ENCODE results near the gene ZNF320.
"Not testable (repeated sequence)": the region's sequence is repeated elsewhere in the genome, so short reads cannot be mapped to it uniquely, and the experiment has no call there.

Gene ZNF320

DNA sequence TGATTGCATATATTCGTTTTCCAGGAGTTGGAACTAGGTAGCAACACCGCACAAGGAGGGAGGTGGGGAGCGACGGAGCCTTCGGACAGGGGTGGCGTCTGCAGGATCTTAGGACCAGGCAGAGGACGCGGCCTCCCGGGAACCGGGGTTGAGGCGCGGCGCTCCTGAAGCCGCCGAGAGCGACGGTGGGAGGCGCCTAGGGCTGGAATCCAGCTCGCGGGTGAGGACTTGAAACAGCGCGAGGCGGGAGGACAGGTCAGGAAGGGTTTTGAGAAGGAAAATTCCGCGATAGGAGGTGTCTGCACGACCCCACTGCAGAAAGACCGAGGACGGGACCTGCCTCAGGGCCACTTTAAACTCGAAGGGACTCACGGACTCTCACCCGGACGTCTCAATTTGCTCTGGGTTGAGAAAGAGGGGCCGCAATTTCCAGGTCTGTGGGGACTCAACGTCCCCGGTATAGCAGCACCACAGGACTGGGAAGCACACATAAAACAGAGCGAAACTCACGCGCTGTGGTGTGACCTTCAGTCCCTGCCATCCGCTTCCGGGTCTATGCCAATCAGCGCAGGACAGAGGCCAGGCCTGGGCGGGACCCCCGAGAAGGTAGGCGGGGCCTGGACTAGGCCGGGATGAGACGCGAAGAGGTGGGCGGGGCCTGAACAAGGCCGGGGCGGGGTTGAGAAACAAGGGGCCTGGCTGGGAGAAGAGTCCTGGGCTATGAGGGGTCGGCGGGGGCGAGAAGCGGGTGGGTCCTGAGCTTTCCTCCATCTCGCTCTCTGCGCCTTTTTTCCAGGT lies at the start of gene ZNF320:
ZNF320 (minus strand) TSS at position 498 of the 798 bp plus-strand sequence. CDS start 7,380 bp downstream, outside the sequence.
- DNase-seq (ENCODE audit: low spot score): peak; percentile 97

GRCh38 chr19:52946322-52947310 lies 49.2 kb upstream of the ZNF320 start:
- DNase-seq (ENCODE audit: low spot score): no peak

- no peak for DNase-seq (ENCODE audit: low spot score)
Measured at GRCh38 chr19:52945652-52946321, 48.4 kb upstream of the ZNF320 start.

GRCh38 chr19:52944703-52945493 lies 47.5 kb upstream of the ZNF320 start:
- not testable (repeated sequence) for DNase-seq (ENCODE audit: low spot score)

DNA sequence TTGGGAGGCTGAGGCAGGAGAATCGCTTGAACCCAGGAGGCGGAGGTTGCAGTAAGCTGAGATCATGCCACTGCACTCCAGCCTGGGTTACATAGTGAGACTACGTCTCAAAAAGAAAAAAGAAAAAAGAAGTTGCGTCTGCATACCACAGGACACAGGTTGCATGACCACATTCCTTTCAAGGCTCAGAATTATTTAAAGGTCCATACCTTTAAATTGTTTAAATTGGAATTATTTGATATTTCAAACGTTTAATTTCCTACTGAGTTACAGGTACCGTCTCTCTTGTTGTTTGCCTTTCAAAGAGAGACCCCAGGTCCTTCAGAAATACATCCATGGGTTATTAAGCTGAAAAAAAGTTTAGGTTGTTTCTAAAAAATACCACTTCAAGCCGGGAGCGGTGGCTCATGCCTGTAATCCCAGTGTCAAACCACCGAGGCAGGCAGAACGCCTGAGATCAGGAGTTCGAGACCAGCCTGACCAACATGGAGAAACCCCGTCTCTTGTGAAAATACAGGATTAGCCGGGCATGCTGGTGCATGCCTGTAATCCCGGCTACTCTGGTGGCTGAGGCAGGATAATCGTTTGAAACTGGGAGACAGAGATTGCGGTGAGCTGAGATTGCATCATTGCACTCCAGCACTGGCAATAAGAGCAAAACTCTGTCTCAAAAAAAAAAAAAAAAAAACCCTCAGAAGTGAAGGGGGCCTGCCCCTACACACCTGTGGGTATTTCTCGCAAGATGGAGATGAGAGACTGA lies 46.6 kb upstream of the ZNF320 start:
- no peak for DNase-seq (ENCODE audit: low spot score)

DNA sequence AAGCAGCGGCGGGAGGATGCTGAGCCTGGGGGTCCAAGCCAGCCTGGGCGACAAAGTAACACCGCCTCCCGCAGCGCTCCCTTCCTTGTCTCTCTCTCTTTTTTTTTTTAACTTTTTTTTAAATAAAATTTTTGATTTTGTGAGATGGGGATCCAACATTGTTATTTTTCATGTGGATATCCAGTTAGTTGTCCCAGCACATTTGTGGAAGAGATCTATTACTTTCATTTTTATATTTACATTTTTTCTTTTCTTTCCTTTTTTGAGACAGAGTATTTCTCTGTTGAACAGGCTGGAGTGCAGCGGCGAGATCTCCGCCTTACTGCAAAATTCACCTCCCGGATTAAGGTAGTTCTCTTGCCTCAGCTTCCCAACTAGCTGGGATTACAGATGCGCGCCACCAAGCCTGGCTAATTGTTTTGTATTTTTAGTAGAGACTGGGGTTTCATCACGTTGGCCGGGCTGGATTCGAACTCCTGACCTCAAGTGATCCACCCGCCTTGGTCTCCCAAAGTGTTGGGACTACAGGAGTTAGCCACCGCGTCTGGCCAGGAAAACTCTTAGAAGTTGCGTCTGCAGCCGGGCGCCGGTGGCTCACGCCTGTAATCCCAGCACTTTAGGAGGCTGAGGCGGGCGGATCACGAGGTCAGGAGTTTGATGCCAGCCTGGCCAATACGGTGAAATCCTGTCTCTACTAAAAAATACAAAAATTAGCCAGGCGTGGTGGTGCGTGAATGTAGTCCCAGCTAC lies 45.9 kb upstream of the ZNF320 start:
- no peak for DNase-seq (ENCODE audit: low spot score)

DNA sequence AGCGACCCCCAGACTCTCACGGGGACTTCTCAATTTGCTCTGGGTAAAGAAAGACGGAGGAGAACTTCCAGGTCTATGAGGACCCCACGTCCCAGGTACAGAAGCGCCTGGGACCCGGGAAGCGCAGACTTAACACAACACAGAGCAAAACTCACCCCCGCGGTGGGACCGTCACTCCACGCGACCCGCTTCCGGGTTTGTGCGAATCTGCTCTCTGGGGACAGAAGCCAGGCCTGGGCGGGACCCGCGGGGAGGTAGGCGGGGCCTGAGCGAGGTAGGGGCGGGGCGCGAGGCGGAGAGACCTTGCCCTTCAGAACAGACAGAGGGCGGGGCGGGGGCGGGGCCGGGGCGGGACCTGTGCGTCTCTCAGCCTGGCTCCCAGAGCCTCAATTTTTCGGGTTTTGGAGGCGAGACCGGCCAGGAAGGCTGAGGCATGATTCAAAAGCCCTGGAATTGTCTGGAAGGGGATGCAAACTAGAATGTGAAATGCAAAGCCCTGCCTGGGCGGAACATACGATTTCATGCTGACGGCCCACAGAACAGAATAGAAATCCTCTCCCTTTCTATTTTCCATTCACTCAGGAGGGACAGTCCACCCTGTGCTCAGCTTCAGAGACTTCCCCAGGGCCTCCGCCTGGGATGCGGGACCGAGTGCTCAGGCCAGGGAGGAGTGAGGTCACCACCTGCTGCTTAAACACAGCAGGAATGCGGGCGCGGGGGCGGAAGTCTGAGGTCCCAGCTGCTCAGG lies 45.1 kb upstream of the ZNF320 start:
- DNase-seq (ENCODE audit: low spot score): peak; percentile 93

GRCh38 chr19:52941941-52942385 lies 44.5 kb upstream of the ZNF320 start:
- peak; percentile 47 for DNase-seq (ENCODE audit: low spot score)

GRCh38 chr19:52941523-52941922 lies 44.1 kb upstream of the ZNF320 start:
- DNase-seq (ENCODE audit: low spot score): peak; percentile 40

DNA sequence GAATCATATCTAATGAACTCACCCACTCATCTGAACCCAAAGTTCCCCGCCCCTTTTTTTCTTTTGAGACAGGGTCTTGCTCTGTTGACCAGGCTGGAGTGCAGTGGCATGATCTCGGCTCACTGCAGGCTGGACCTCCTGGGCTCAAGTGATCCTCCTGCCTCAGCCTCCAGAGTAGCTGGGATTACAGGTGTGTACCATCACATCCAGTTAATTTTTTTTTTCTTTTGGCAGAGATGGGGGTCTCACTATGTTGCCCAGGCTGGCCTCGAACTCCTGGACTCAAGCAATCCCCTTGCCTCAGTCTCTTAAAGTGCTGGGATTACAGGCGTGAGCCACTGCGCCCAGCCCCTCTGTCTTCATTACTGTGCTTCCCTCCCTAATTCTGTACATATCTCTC lies 43.5 kb upstream of the ZNF320 start:
- not testable (repeated sequence) for DNase-seq (ENCODE audit: low spot score)

DNA sequence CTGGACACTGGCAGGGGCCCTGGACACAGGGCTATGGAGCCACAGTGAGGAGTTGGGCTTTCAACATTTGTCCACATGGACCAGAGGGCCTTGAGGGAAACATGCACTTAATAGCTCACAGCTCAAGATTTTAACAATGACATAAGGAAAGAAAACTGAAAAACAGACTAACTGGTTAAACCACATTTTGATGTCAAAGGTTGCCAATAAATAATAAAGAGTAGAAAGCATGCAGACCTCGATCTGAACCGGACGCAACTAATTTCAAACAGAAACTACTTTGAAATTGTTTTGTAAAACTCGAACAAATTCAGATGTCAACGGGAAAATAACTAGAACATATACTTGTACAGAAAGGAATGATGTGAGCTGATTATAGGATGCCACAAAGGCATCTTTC lies 41.3 kb upstream of the ZNF320 start:
- no peak for DNase-seq (ENCODE audit: low spot score)

- DNase-seq (ENCODE audit: low spot score): no peak
Measured at GRCh38 chr19:52936954-52937325, 39.5 kb upstream of the ZNF320 start.

DNA sequence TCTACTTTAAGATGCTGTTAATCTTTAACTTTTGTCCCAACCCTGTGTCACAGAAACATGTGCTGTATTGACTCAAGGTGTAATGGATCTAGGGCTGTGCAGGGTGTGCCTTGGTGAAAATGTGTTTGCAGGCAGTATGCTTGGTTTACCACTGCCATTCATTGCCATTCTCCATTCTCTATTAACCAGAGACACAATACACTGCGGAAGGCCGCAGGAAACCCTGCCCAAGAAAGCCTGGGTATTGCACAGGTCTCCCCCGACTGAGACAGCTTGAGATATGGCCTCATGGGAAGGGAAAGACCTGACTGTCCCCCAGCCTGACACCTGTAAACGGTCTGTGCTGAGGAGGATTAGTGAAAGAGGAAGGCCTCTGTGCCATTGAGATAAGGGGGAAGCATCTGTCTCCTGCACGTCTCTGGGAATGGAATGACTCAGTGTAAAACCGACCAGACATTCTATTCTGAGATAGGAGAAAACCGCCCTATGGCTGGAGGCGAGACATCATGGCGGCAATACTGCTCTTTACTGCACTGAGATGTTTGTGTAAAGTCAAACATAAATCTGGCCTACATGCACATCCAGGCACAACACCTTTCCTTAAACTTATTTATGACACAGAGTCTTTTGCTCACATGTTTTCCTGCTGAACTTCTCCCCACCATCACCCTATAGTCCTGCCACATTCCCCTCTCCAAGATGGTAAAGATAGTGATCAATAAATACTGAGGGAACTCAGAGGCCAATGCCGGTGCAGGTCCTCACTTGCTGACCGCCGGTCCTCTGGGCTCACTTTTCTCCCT lies 38.9 kb upstream of the ZNF320 start:
- DNase-seq (ENCODE audit: low spot score): no peak

GRCh38 chr19:52935434-52935833 lies 38.0 kb upstream of the ZNF320 start:
- DNase-seq (ENCODE audit: low spot score): no peak

DNA sequence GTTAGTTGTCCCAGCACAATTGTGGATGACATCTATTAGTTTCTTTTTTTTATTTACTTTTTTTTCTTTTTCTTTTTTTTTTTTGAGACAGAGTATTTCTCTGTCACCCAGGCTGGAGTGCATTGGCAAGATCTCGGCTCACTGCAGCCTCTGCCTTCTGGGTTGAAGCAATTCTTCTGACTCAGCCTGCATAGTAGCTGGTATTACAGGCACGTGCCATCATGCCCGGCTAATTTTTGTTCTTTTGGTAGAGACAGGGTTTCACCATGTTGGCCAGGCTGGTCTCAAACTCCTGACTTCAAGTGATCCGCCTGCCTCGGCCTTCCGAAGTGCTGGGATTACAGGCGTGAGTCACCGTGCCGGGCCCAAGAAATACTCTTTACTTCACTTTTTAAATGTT lies 27.2 kb upstream of the ZNF320 start:
- DNase-seq (ENCODE audit: low spot score): not testable (repeated sequence)

- DNase-seq (ENCODE audit: low spot score): no peak
Measured at GRCh38 chr19:52923778-52924593, 26.6 kb upstream of the ZNF320 start.

Data from NAMALWA (cell line).